Brain microvascular endothelial cell (primary cell): Measurements from ENCODE around the gene C19orf44.
A peak's percentile ranks its signal among the peaks of the same experiment; 100 is the strongest.
"Not testable (repeated sequence)": the region's sequence is repeated elsewhere in the genome, so short reads cannot be mapped to it uniquely, and the experiment has no call there.

Source experiments
- DNase-seq: peaks from one replicate; pipeline ENCODE4 v3.0.0-alpha.2; 2020
- H3K27ac ChIP-seq: fragments of 250-450 bp; sonication (Bioruptor Pico); 2 replicates; pipeline ENCODE4 v1.5.1; 2020; ENCODE audit warnings: mild to moderate bottlenecking, moderate library complexity
- H3K27me3 ChIP-seq: fragments of 250-450 bp; sonication (Bioruptor Pico); replicated peaks from 2 replicates; pipeline ENCODE4 v1.5.1; 2020; ENCODE audit warnings: mild to moderate bottlenecking
- H3K36me3 ChIP-seq: fragments of 250-450 bp; sonication (Bioruptor Pico); replicated peaks from 2 replicates; pipeline ENCODE4 v1.5.1; 2020; ENCODE audit warnings: mild to moderate bottlenecking
- H3K4me3 ChIP-seq: 2 replicates; pipeline ENCODE4 v1.5.1; 2011; ENCODE audit warnings: low read depth, mild to moderate bottlenecking, control low read depth, low read length, moderate library complexity
- CTCF ChIP-seq: IDR thresholded peaks from 2 replicates; pipeline ENCODE4 v1.5.1; 2011; ENCODE audit warnings: low read depth, mild to moderate bottlenecking, moderate library complexity, low read length, control low read depth, inconsistent platforms; ENCODE audit errors: missing control alignments
- in situ Hi-C: cut with HindIII; loops from 2 replicates; pipeline ENCODE4 v1.10.0; 2017; ENCODE audit warnings: low sequenced_read_pairs, low pct_ligation_motif_present

Gene C19orf44

DNA sequence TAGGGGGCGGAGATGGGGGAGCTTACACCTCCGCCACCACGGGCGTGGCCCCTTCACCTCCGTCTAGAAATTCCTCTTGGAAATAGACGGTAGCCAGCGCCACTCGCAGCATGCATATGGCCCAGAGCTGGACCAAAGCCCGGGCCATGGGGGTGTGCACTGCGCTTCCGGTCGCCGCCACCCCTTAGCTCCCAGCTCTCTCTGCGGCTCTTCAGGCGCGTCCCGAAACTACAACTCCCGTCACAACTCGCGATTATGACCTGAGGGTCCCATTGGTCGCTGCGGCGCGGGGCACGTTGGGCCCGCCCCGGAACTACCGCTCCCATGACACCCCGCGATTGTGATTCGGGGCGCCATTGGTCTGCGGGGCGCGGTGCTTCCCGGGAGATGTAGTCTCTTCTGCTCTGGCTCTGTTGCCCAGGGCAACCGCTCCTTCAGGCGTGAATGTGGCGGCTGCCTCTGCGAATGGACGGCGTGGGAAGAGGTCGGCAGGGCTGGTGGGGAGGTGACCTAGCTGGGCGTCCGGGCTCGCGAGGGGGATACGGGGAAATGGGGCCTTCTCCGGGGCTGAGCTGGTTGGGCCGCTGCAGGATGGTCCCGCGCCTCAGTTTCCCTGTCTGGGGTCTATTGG, at the start of gene C19orf44, which contains the start of gene CALR3:
TSS of gene C19orf44 (plus strand) at position 413 of the 631 bp plus-strand sequence. CDS start 4,399 bp downstream, outside the sequence.
TSS of gene CALR3 (minus strand) at position 186 of the 631 bp plus-strand sequence. CDS start at position 148, 38 bp downstream.
- Histone ChIP-seq H3K36me3 (peaks cover 2% of the 10 kb centered on the region), H3K27ac (peak within 1 kb of the TSS; percentile 78), H3K4me3 (peak within 1 kb of the TSS; percentile 92), H3K27me3 (no peaks in the 10 kb centered on the region)
- in situ Hi-C loops = no loop called here
- peak; percentile 99 for DNase-seq
- TF ChIP-seq CTCF = peak; percentile 4

DNA sequence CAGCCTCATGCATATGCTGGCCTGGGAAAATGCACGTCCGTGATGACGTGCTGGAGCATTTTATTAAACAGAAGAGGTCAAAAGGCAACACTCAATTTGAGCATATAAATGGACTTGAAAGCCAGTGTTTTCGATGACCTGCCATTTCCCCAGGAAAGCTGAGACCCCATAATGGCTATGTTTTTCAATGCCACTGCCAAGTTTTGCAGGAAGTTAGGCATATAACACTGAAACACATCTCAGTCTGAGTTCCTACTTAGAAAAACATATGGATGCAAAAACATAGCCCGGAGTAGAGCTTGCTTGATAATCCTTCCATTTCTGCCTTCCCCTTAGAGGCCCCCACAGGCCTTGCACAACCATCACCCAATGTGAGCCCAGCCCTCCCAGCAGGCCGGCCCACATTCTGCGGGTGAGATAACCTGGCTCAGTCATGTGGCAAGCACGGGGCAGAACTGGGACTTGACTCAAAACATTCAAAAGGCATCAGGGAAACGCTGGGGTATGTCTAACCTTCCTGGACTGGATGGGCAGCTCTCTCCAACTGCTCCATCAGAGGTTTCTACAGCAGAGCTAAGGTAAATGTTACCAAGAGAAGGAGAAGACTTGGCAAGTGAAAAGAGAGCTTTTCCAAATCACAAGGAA, 49.3 kb upstream of the C19orf44 start:
- DNase-seq = peak; percentile 91
- Histone ChIP-seq H3K36me3 (no peaks in the 10 kb centered on the region), H3K4me3 (no peak overlapping the region), H3K27me3 (no peaks in the 10 kb centered on the region), H3K27ac (peak overlapping the region; percentile 61)
- in situ Hi-C loops = no loop called here
- no peak for TF ChIP-seq CTCF

- H3K36me3 ChIP-seq, DNase-seq, H3K27ac ChIP-seq, in situ Hi-C loops, H3K27me3 ChIP-seq, H3K4me3 ChIP-seq: not testable (repeated sequence)
Observed at GRCh38 chr19:16448872-16449271, 47.3 kb upstream of the C19orf44 start.

DNA sequence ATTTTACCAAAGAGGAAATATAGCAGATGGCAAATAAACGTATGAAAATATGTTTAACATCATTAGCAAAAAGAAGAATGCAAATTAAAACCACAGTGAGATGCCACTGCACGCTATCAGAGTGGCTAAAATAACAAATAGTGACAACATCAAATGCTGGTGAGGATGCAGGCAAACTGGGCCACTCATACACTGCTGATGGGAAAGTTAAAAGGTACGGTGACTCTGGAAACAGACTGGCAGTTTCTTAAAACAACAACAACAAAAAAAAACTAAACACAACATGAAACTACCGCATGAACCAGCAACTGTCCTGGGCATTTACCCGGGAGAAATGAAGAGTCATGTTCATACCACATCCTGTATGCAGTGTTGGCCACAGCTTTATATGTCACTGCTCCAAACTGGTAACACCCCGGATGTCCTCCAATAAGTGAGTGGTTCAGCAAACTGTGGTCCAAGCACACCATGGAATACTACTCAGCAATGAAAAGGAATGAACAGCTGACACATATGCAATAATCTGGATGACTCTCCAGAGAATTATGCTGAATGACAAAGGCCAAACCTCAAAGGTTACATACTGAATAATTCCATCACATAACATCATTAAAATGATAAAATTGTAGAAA, 46.7 kb upstream of the C19orf44 start:
- DNase-seq = no peak
- no peak overlapping the region for H3K4me3 ChIP-seq
- no peak overlapping the region for H3K27ac ChIP-seq
- TF ChIP-seq CTCF = no peak
- in situ Hi-C loops = no loop called here
- H3K27me3 ChIP-seq = no peaks in the 10 kb centered on the region
- H3K36me3 ChIP-seq = no peaks in the 10 kb centered on the region

- no peak for TF ChIP-seq CTCF
- no peak overlapping the region for H3K4me3 ChIP-seq
- in situ Hi-C loops = no loop called here
- no peak for DNase-seq
- H3K27ac ChIP-seq = no peak overlapping the region
- no peaks in the 10 kb centered on the region for H3K27me3 ChIP-seq
- H3K36me3 ChIP-seq = no peaks in the 10 kb centered on the region
Observed at GRCh38 chr19:16452325-16452724, 43.9 kb upstream of the C19orf44 start.

DNA sequence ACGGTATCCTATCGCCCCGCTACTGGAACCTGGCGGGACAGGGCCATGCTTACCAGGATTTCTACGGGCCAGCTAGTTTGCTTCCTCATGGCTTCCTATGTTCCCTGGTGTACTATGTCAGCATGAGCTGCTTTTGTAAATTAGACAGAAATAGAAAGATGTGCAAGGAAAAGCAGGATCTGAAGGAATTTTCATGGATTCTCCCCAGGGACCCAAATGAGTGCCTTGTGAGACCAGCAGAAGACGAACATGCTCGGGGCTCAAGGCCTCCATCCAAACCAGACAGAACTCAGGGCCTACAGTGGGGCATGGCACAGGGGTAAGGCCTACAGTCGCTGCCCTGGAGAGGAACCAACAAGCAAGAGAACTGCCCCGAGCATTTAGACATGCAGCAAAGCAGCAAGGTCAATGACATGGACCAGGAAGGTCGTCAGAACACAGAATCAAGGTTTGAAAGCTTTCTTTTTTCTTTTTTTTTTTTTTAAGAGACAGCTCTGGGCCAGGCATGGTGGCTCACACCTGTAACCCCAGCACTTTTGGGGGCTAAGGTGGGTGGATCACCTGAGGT, 41.8 kb upstream of the C19orf44 start:
- TF ChIP-seq CTCF = no peak
- Histone ChIP-seq H3K27ac (no peak overlapping the region), H3K4me3 (no peak overlapping the region), H3K36me3 (no peaks in the 10 kb centered on the region), H3K27me3 (no peaks in the 10 kb centered on the region)
- DNase-seq = no peak
- in situ Hi-C loops = no loop called here
